Mucosa of descending colon (tissue), 3 donors: ENCODE data around the gene MYO1F. TPM values are rescaled to one million over a fixed set of nuclear protein-coding genes. Genes with fewer than 3 reads are reported as not detected.

Source experiments
- ATAC-seq: fragments of 200-7000 bp; cut with Tn5 transposase; one replicate; pipeline ENCODE4 v1.9.1; 2020; ENCODE audit warnings: mild to moderate bottlenecking, moderate library complexity
- DNase-seq, 3 donors: peaks; one replicate each; pipeline ENCODE4 v3.0.0-alpha.2; 2020
- H3K36me3 ChIP-seq: fragments of 200-600 bp; one replicate; pipeline ENCODE4 v1.8.0; 2021; ENCODE audit warnings: low read depth, mild to moderate bottlenecking
- H3K4me1 ChIP-seq: fragments of 200-600 bp; one replicate; pipeline ENCODE4 v1.8.0; 2021; ENCODE audit warnings: low read depth, mild to moderate bottlenecking
- H3K4me3 ChIP-seq: fragments of 200-600 bp; one replicate; pipeline ENCODE4 v1.8.0; 2021; ENCODE audit warnings: mild to moderate bottlenecking
- H3K9me3 ChIP-seq: fragments of 200-600 bp; one replicate; pipeline ENCODE4 v1.8.0; 2021; ENCODE audit warnings: mild to moderate bottlenecking
- intact Hi-C, 2 donors: fragments of 100-400 bp; cut with DNase I in 1 of 2; cut with micrococcal nuclease in 1 of 2; formaldehyde crosslinking; loops; one replicate each; pipeline versions ENCODE4 v1.11.0 to v1.11.1; 2022; cut with DNase I, micrococcal nuclease
- total RNA-seq, 3 donors: library from RNA; stranded (reverse); fragmentation: NEBNext Ultra II Directional in 2 of 3; extraction: Animal tissue kit (Norgen Biotek cat#: 25700) in 2 of 3; gene quantifications; one replicate each; pipeline versions ENCODE4 v1.2.1 to v1.2.4, GENCODE V29; 2021 to 2023
- TF ChIP-seq, protein P1 (sequence below): fragments of 200-600 bp; IDR thresholded peaks from one replicate; pipeline ENCODE4 v1.8.0; 2022; ENCODE audit warnings: antibody characterized with exemption, mild to moderate bottlenecking
- donor health status: DM: no; HTN: no; CAD: no; lungs with moderate emphysema.
- donor health status: DM: no; HTN: no; CAD: no.
- donor health status: DM: no; HTN: yes; CAD: no.

The MYO1F gene
- total RNA-seq, 3 donors from 2014 or later = 8.5 to 26.5 (median 21.0) TPM

DNA sequence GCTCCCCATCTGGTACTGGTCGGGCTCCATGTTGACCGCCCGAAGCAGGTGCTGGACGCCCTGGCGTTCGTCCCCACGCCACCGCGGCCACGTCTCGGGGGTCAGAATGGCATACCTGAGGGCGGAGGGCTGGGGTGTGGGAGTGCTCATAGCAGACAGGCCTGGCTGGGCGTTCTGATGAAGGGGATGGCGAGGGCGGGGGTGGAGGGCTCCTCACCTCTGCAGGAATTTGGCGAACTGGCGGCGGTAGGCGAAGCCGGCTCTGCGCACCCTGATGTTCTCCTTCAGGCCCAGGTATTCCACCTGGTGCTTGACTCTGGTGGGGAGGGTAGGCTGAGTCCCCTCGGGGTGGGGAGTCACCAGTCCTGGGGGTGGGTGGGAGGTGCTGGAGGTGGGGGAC, 41.0 kb downstream of the MYO1F start:
- Histone ChIP-seq H3K4me3 (no peak overlapping the region), H3K36me3 (no peaks in the 10 kb centered on the region), H3K4me1 (peaks cover 4% of the 10 kb centered on the region), H3K9me3 (no peaks in the 10 kb centered on the region)
- TF ChIP-seq, protein P1, sequence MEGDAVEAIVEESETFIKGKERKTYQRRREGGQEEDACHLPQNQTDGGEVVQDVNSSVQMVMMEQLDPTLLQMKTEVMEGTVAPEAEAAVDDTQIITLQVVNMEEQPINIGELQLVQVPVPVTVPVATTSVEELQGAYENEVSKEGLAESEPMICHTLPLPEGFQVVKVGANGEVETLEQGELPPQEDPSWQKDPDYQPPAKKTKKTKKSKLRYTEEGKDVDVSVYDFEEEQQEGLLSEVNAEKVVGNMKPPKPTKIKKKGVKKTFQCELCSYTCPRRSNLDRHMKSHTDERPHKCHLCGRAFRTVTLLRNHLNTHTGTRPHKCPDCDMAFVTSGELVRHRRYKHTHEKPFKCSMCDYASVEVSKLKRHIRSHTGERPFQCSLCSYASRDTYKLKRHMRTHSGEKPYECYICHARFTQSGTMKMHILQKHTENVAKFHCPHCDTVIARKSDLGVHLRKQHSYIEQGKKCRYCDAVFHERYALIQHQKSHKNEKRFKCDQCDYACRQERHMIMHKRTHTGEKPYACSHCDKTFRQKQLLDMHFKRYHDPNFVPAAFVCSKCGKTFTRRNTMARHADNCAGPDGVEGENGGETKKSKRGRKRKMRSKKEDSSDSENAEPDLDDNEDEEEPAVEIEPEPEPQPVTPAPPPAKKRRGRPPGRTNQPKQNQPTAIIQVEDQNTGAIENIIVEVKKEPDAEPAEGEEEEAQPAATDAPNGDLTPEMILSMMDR = no peak
- ATAC-seq (no peak), DNase-seq (no peak)
- intact Hi-C loops = no loop called here

- no peak for DNase-seq
- Histone ChIP-seq H3K4me1 (peaks cover 6% of the 10 kb centered on the region), H3K9me3 (no peaks in the 10 kb centered on the region), H3K4me3 (no peak overlapping the region), H3K36me3 (no peaks in the 10 kb centered on the region)
- ATAC-seq = no peak
- TF ChIP-seq, protein P1 = no peak
- intact Hi-C loops = no loop called here
Observed at GRCh38 chr19:8532225-8532624, 45.0 kb downstream of the MYO1F start.

- no peaks in the 10 kb centered on the region for H3K9me3 ChIP-seq
- H3K4me1 ChIP-seq = peaks cover 6% of the 10 kb centered on the region
- no peaks in the 10 kb centered on the region for H3K36me3 ChIP-seq
- DNase-seq (no peak), ATAC-seq (no peak)
- intact Hi-C loops = no loop called here
- TF ChIP-seq, protein P1 = no peak
- no peak overlapping the region for H3K4me3 ChIP-seq
Observed at GRCh38 chr19:8531470-8531869, 45.8 kb downstream of the MYO1F start.

DNA sequence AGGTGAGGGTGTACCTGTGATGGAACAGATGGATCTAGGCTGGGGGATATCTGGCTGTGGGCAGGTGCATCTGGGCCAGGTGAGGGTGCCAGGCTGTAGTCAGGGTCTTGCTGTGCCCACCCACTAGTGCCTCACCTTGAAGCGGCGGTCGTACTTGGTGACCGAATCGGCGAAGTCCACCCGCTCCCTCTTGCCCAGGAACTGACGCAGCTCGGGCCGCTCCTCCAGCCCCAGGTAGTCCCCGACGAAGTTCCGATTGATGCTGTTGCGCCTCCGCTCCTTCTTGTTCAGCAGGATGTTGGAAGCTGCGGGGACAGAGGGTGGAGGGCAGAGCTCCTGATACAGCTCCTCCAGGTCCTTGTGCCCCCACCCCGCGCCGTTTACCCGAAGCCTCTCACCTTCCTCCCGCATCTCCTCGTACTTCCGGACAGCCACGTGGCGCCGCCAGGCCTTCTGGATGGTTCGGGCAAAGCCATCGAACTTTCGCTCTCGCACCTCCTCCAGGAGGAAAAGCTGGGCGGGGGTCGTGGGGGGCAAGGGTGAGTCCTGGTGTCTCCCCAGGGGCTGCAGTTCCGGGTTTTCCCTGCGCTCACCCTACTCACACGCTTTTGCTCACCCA, 47.1 kb downstream of the MYO1F start:
- H3K4me3 ChIP-seq = no peak overlapping the region
- intact Hi-C loops = no loop called here
- DNase-seq (no peak), ATAC-seq (no peak)
- no peaks in the 10 kb centered on the region for H3K9me3 ChIP-seq
- H3K4me1 ChIP-seq = peaks cover 6% of the 10 kb centered on the region
- H3K36me3 ChIP-seq = peaks cover 6% of the 10 kb centered on the region
- TF ChIP-seq, protein P1 = no peak

- Histone ChIP-seq H3K4me1 (peaks cover 6% of the 10 kb centered on the region), H3K36me3 (peaks cover 6% of the 10 kb centered on the region), H3K4me3 (no peak overlapping the region), H3K9me3 (no peaks in the 10 kb centered on the region)
- DNase-seq = no peak
- intact Hi-C loops = no loop called here
- ATAC-seq = no peak
- TF ChIP-seq, protein P1 = no peak
Observed at GRCh38 chr19:8529369-8530006, 47.8 kb downstream of the MYO1F start.
